Activated CD4-positive, alpha-beta T cell treated with anti-CD3 and anti-CD28 coated beads for 36 hours (primary cell): ENCODE measurements around the gene ZBTB8A. TPM values are rescaled to one million over a fixed set of nuclear protein-coding genes. Genes with fewer than 3 reads are reported as not detected.
A peak's percentile ranks its signal among the peaks of the same experiment; 100 is the strongest.
"Not testable (repeated sequence)": the region's sequence is repeated elsewhere in the genome, so short reads cannot be mapped to it uniquely, and the experiment has no call there.

ENCODE experiments used
- ATAC-seq: fragments of 200-7000 bp; cut with Tn5 transposase; one replicate; pipeline ENCODE4 v1.10.0; 2021; ENCODE audit warnings: mild to moderate bottlenecking, moderate library complexity
- CTCF ChIA-PET: fragments of 350-600 bp; sonication (Branson Sonifier 250); formaldehyde crosslinking; loops from one replicate; lab custom pipeline; 2021; ENCODE audit warnings: antibody characterized with exemption; lab: Charles Lee
- POLR2A ChIA-PET: fragments of 350-600 bp; sonication (Branson Sonifier 250); formaldehyde crosslinking; loops from one replicate; lab custom pipeline; 2021; ENCODE audit warnings: antibody characterized with exemption, inconsistent platforms; lab: Charles Lee
- DNase-seq: peaks from one replicate; pipeline ENCODE4 v3.0.0-alpha.2; 2020
- H3K27ac Mint-ChIP-seq: one replicate; pipeline ENCODE4 v1.8.0; 2021; ENCODE audit warnings: mixed read lengths
- H3K27me3 Mint-ChIP-seq: one replicate; pipeline ENCODE4 v1.8.0; 2021; ENCODE audit warnings: mixed read lengths
- H3K36me3 Mint-ChIP-seq: one replicate; pipeline ENCODE4 v1.8.0; 2021; ENCODE audit warnings: low read depth, mixed read lengths
- H3K4me1 Mint-ChIP-seq: one replicate; pipeline ENCODE4 v1.8.0; 2021; ENCODE audit warnings: mixed read lengths
- H3K4me3 Mint-ChIP-seq: one replicate; pipeline ENCODE4 v1.8.0; 2021; ENCODE audit warnings: mild to moderate bottlenecking, moderate library complexity, mixed read lengths
- H3K9me3 Mint-ChIP-seq: one replicate; pipeline ENCODE4 v1.8.0; 2021; ENCODE audit warnings: low read depth, mixed read lengths
- intact Hi-C, 2 experiments: fragments of 100-400 bp; cut with DNase I in 1 of 2; cut with micrococcal nuclease in 1 of 2; formaldehyde crosslinking; loops; one replicate each; pipeline versions ENCODE4 v1.14.2 to v1.15.1; 2022 to 2024; cut with DNase I, micrococcal nuclease
- total RNA-seq, 2 experiments: library from RNA; stranded (reverse); gene quantifications; one replicate each; pipeline ENCODE4 v1.2.3, GENCODE V29; 2021

Gene ZBTB8A
- total RNA-seq, 2 experiments from 2014 or later = 0.30 to 0.35 TPM

DNA sequence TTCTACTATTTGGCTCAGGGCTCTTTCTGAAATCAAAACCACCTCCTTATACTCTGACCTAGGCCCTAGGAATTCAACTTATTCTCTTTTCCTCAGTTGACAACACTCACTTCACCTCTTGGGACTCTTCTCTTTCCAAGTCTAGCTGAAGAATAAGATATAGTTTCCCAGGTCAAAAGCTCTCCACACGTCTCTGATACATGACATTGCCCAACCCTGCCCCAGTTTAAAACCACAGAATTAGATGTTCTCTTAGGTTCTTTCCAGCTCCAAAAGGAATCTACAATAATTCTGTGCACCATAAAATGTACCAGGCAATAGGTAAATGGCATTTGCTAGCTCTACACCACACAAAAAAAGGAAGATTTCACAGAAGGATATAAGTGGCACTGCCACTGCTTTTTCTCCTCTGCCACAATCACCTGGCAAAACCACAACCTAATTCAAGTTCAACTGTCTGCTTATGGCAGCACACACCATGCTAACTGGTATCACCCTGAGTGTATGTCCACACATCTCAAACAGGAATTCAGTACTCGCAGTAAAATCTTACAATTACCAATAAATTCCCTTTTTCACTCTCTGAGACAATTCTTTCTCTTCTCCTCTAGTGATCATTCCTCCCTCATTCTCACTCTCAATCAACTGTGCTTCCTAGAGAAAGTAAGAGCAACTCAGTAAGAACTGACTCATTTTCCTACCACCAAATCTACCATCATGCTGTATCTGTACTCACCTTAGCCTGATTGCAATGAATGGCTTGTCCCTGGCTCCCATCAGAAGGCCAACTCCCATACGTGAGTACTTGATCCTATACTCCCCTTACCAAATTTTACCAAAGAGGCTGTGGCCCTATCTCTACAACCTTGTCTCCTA, 83.8 kb downstream of the ZBTB8A start:
- Mint-ChIP-seq H3K4me1 (peaks cover 46% of the 10 kb centered on the region), H3K9me3 (no peaks in the 10 kb centered on the region), H3K27ac (peak overlapping the region; percentile 91), H3K27me3 (no peaks in the 10 kb centered on the region), H3K4me3 (peak overlapping the region; percentile 12), H3K36me3 (peaks cover 49% of the 10 kb centered on the region)
- ChIA-PET CTCF (interaction anchor here (0.6 to 0.7 kb wide), 3 partner anchors 32 to 179 kb away, joined by 3 to 4 read pairs (median 4); no protein-coding TSS in a partner anchor), POLR2A (interaction anchor here (0.6 kb wide), 1 partner anchor 978 kb away, joined by 5 read pairs; the partner anchor contains the start of gene PEF1)
- ATAC-seq (peak; percentile 90), DNase-seq (peak; percentile 35)
- intact Hi-C loops = loop anchor here (1.0 to 10.0 kb wide), 3 partner anchors 27 to 368 kb away; partner anchors contain the start of genes ZBTB8OS (in 2 of the 2) and LCK (in 1 of the 2)

DNA sequence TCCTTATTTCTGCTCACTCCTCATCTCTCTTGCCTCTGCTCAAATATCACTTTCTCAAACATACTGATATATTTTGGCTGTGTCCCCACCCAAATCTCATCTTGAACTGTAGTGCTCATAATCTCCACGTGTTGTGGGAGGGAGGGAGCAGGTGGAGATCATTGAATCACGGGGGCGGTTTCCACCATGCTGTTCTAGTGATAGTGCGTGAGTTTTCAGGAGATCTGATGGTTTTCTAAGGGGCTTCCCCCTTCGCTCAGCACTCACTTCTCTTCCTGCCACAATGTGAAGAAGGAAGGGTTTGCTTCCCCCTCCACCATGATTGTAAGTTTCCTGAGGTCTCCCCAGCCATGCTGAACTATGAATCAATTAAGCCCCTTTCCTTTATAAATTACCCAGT, 84.5 kb downstream of the ZBTB8A start:
- peak; percentile 68 for DNase-seq
- no peaks in the 10 kb centered on the region for H3K9me3 Mint-ChIP-seq
- peaks cover 47% of the 10 kb centered on the region for H3K4me1 Mint-ChIP-seq
- POLR2A ChIA-PET = no interaction called here
- peak; percentile 62 for ATAC-seq
- peak overlapping the region; percentile 91 for H3K27ac Mint-ChIP-seq
- H3K27me3 Mint-ChIP-seq = no peaks in the 10 kb centered on the region
- CTCF ChIA-PET = interaction anchor here (0.6 to 1.5 kb wide), 3 partner anchors 16 to 103 kb away, joined by 3 to 5 read pairs (median 3); no protein-coding TSS in a partner anchor
- H3K4me3 Mint-ChIP-seq = peak overlapping the region; percentile 12
- intact Hi-C loops = loop anchor here (1.0 to 10.0 kb wide), 3 partner anchors 27 to 369 kb away; partner anchors contain the start of genes ZBTB8OS (in 2 of the 2) and LCK (in 1 of the 2)
- peaks cover 46% of the 10 kb centered on the region for H3K36me3 Mint-ChIP-seq

DNA sequence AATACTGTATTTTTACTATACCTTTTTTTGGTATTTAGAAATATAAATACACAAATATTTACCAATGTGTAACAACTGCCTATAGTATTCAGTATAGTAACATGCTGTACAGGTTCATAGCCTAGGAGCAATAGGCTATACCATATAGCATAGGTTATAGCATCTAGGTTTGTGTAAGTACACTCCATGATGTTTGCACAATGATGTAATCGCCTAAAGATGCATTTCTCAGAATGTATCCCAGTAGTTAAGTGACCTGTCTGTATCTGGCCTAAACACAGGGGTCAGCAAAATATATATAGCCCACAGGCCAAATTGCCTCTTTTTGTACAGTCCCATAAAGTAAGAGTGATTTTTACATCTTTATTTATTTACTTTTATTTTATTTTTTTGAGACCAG, 86.9 kb downstream of the ZBTB8A start:
- no peaks in the 10 kb centered on the region for H3K27me3 Mint-ChIP-seq
- H3K4me1 Mint-ChIP-seq = peaks cover 36% of the 10 kb centered on the region
- intact Hi-C loops = loop anchor here in 1 of 2 experiments (10.0 kb wide), 1 partner anchor 371 kb away; the partner anchor contains the start of gene LCK
- H3K27ac Mint-ChIP-seq = no peak overlapping the region
- POLR2A ChIA-PET = no interaction called here
- ATAC-seq (no peak), DNase-seq (no peak)
- H3K9me3 Mint-ChIP-seq = no peaks in the 10 kb centered on the region
- CTCF ChIA-PET = no interaction called here
- H3K4me3 Mint-ChIP-seq = no peak overlapping the region
- H3K36me3 Mint-ChIP-seq = peaks cover 42% of the 10 kb centered on the region

DNA sequence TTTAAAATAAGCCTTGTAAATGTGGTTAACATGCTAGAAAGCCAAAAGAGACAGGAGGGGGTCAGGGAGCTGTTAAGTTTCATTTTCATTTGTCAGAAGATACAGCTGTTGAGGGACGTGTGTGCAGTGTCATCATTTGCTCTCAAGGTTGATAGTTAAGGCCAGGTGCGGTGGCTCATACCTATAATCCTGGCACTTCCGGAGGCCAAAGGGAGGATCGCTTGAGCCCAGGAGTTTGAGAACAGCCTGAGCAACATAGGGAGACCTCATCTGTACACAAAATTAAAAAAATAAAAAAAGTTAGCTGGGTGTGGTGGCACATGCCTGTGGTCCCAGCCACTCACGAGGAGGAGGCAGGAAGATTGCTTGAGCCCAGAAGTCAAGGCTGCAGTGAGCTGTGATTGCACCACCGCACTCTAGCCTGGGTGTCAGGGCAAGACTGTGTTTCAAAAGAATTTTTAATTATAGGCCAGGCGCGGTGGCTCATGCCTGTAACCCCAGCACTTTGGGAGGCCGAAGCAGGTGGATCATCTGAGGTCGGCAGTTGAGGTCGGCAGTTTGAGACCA, 88.5 kb downstream of the ZBTB8A start:
- H3K4me3 Mint-ChIP-seq = no peak overlapping the region

DNA sequence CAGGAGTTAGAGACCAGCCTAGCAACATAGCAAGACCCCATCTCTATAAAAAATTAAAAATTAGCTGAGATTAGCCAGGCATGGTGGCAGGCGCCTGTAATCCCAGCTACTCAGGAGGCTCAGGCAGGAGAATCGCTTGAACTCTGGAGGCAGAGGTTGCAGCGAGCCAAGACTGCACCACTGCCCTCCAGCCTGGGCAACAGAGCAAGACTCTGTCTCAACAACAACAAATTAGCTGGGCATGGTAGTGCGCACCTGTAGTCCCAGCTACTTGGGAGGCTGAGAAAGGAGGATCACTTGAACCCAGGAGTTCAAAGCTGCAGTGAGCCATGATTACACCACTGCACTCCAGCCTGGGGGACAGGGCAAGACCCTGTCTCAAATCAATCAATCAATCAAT, 90.9 kb downstream of the ZBTB8A start:
- Mint-ChIP-seq H3K4me1 (peaks cover 17% of the 10 kb centered on the region), H3K36me3 (peaks cover 37% of the 10 kb centered on the region)
- H3K4me3 Mint-ChIP-seq, H3K27ac Mint-ChIP-seq, ATAC-seq, H3K9me3 Mint-ChIP-seq, H3K27me3 Mint-ChIP-seq, intact Hi-C loops, DNase-seq, POLR2A ChIA-PET: not testable (repeated sequence)
- CTCF ChIA-PET = interaction anchor here (0.7 to 1.2 kb wide), 2 partner anchors 57 to 143 kb away, joined by 3 read pairs; no protein-coding TSS in a partner anchor

More for the DNA sequence above, 88.5 kb downstream of the ZBTB8A start:
- DNase-seq = peak; percentile 24
- no peaks in the 10 kb centered on the region for H3K9me3 Mint-ChIP-seq
- ChIA-PET POLR2A (interaction anchor here (0.5 to 0.6 kb wide), 3 partner anchors 18 to 202 kb away, joined by 4 to 7 read pairs (median 4); no protein-coding TSS in a partner anchor), CTCF (interaction anchor here (0.7 kb wide), 1 partner anchor 670 kb away, joined by 3 read pairs; no protein-coding TSS in a partner anchor)
- H3K4me1 Mint-ChIP-seq = peaks cover 30% of the 10 kb centered on the region
- peak overlapping the region; percentile 58 for H3K27ac Mint-ChIP-seq
- intact Hi-C loops = loop anchor here in 1 of 2 experiments (10.0 kb wide), 1 partner anchor 373 kb away; the partner anchor contains the start of gene LCK
- H3K27me3 Mint-ChIP-seq = no peaks in the 10 kb centered on the region
- peaks cover 37% of the 10 kb centered on the region for H3K36me3 Mint-ChIP-seq
- no peak for ATAC-seq

DNA sequence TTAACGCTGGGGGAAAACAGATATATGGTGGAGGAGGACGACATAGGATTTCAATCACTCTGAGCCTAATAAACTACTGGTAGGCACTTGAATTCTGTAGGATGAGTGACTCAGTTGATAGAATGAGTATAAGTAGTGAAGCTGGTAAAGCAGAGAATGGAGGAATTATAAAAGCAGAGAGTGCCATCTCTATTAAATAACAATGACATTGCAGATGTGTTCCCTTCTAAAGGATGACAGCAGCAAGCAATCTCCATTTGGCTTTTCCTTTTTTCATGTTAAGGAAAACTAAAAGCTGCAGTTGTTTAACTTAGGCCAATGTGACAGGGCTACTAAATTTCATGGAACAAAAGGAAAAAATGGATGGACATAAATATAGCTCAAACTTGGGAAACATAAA, 93.6 kb downstream of the ZBTB8A start:
- POLR2A ChIA-PET = no interaction called here
- H3K36me3 Mint-ChIP-seq = peaks cover 31% of the 10 kb centered on the region
- no peak for ATAC-seq

DNA sequence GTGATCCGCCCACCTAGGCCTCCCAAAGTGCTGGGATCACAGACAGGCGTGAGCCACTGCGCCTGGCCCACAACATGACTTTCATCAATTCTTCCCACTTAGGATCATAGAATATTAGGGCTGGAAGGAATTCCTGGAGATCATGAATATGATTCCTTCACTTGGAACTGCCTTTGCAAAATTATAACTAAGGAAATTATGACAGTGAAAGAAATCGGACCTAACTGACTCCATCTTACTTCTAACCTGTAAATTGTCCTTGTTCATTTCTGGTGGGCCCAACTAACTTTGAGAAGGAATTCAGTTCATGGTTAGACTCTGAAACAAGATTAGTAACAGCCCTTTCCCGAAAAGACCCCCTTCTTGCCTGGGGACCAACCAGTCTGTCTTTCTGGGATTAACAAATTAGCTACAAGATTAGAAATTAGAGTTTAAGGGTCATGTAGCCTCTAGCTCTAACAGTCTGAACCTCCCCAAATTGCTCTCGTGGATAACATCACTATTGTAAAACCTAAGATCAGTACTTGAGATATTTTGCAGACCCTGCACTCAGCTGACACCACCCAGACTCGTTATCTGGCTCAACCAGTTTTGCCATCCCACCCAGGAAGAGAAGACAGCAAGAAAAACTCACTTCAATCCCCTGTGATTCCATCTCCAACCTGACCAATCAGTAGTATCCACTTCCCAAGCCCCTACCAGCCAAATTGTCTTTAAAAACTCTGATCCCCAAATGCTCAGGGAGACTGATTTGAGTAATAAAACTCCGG, 96.5 kb downstream of the ZBTB8A start:
- Mint-ChIP-seq H3K4me1 (peaks cover 4% of the 10 kb centered on the region), H3K36me3 (peaks cover 28% of the 10 kb centered on the region), H3K9me3 (no peaks in the 10 kb centered on the region), H3K4me3 (no peak overlapping the region), H3K27me3 (no peaks in the 10 kb centered on the region), H3K27ac (no peak overlapping the region)
- ChIA-PET POLR2A (no interaction called here), CTCF (no interaction called here)
- ATAC-seq = no peak
- no peak for DNase-seq
- intact Hi-C loops = no loop called here

More for the DNA sequence above, 93.6 kb downstream of the ZBTB8A start:
- intact Hi-C loops = no loop called here
- Mint-ChIP-seq H3K27me3 (no peaks in the 10 kb centered on the region), H3K4me3 (no peak overlapping the region), H3K27ac (no peak overlapping the region), H3K4me1 (peaks cover 7% of the 10 kb centered on the region), H3K9me3 (no peaks in the 10 kb centered on the region)
- CTCF ChIA-PET = no interaction called here
- DNase-seq = no peak

DNA sequence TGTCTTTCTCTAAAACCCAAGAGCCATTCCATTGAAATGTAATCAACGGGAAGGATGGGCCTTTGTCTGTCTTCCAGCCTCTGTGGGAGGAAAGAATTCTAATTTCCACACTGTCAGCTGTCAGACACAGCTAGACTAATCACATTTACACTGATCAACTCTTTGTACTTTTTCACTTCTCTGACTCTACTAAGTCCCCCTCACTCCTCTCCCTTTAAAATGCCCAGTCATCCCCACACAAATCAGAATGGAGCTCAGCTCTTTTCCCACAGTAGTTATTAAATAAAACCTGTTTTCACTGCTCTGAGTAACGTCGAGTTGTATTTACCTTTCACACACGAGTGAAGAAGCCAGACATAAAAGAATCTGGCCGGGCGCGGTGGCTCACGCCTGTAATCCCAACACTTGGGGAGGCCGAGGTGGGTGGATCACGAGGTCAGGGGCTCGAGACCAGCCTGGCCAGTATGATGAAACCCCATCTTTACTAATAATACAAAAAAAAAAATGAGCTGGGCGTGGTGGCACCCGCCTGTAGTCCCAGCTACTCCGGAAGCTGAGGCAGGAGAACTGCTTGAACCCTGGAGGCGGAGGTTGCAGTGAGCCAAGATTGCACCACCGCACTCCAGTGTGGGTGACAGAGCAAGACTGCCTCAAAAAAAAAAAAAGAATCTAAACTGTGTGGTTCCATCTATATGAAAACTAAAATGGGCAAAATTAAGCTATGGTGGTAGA, 97.9 kb downstream of the ZBTB8A start:
- Mint-ChIP-seq H3K27ac (no peak overlapping the region), H3K9me3 (no peaks in the 10 kb centered on the region), H3K36me3 (peaks cover 24% of the 10 kb centered on the region), H3K27me3 (no peaks in the 10 kb centered on the region), H3K4me1 (peaks cover 4% of the 10 kb centered on the region), H3K4me3 (no peak overlapping the region)
- no peak for ATAC-seq
- CTCF ChIA-PET = interaction anchor here (0.6 to 1.2 kb wide), 2 partner anchors 71 to 1815 kb away, joined by 3 read pairs; no protein-coding TSS in a partner anchor
- POLR2A ChIA-PET = interaction anchor here (0.6 kb wide), 2 partner anchors 55 to 458 kb away, joined by 3 to 4 read pairs; partner anchors contain the start of gene TXLNA
- no peak for DNase-seq
- intact Hi-C loops = no loop called here

DNA sequence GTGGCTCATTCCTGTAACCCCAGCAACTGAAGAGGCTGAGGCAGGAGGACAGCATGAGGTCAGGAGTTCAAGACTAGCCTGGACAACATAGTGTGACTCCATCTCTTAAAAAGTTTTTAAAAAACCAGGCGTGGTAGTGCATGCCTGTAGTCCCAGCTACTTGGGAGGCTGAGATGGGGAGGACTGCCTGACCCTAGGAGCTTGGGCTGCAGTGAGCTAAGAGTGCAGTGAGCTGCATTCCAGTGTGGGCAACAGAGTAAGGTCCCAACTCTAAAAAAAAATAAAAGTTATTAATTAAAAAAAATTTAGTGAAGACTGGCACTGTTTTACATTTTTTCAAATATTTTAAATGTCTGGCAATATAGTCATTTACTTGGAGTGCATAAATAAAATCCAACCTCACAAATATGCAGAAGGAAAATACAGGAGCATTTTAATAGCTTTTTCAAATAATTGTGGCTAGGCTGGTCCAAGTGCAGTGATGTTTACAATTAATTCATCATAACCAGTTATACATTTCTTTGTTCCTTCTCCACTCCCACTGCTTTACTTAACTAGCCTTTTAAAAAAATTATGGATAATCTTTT, 100.4 kb downstream of the ZBTB8A start:
- ChIA-PET POLR2A (no interaction called here), CTCF (interaction anchor here (1.6 kb wide), 1 partner anchor 15 kb away, joined by 3 read pairs; no protein-coding TSS in a partner anchor)
- Mint-ChIP-seq H3K9me3 (no peaks in the 10 kb centered on the region), H3K36me3 (peaks cover 11% of the 10 kb centered on the region), H3K4me1 (peaks cover 4% of the 10 kb centered on the region), H3K27ac (no peak overlapping the region), H3K27me3 (no peaks in the 10 kb centered on the region), H3K4me3 (no peak overlapping the region)
- DNase-seq (no peak), ATAC-seq (no peak)
- intact Hi-C loops = no loop called here

DNA sequence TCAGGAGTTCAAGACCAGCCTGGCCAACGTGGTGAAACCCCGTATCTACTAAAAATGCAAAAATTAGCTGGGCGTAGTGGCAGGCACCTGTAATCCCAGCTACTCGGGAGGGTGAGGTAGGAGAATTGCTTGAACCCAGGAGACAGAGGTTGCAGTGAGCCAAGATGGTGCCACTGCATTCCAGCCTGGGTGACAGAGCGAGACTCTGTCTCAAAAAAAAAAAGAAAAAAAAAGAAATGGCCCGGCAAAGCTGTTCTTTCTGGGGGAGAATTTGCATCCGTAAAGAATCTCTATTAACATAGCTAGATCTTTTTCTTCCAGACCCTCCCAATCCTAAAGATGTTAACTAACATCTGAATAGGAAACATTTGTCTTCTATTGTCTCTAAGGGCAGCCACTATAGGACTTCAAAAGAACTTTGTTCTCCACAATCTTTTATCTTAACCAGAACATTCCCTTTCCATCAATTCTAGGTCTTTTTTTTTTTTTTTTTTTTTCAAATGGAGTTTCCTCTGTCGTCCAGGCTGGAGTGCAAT, 103.1 kb downstream of the ZBTB8A start:
- H3K27me3 Mint-ChIP-seq, H3K4me3 Mint-ChIP-seq, intact Hi-C loops, ATAC-seq, CTCF ChIA-PET, POLR2A ChIA-PET, H3K4me1 Mint-ChIP-seq, DNase-seq, H3K9me3 Mint-ChIP-seq, H3K27ac Mint-ChIP-seq: not testable (repeated sequence)
- H3K36me3 Mint-ChIP-seq = peaks cover 11% of the 10 kb centered on the region
